GM10248 (cell line): ENCODE results near the gene TMEM259.
A peak's percentile ranks its signal among the peaks of the same experiment; 100 is the strongest.

Experiments
- CTCF ChIA-PET: fragments of 300-600 bp; sonication (Branson Sonifier 250); formaldehyde crosslinking; extraction: SDS; loops from one replicate; lab custom pipeline; 2021; ENCODE audit warnings: antibody characterized with exemption; lab: Yijun Ruan, JAX
- POLR2A ChIA-PET: fragments of 350-650 bp; sonication (Branson Sonifier 250); formaldehyde crosslinking; extraction: SDS; loops from one replicate; lab custom pipeline; 2020; ENCODE audit warnings: antibody characterized with exemption; lab: Yijun Ruan, JAX
- DNase-seq: peaks from one replicate; pipeline ENCODE4 v3.0.0; 2012; ENCODE audit errors: extremely low spot score
- TF ChIP-seq, protein P1 (sequence below): IDR thresholded peaks from 2 replicates; pipeline ENCODE4 v1.5.1; 2012; ENCODE audit warnings: mild to moderate bottlenecking, low read depth; ENCODE audit errors: extremely low read depth, missing control alignments, control extremely low read depth

Gene TMEM259

DNA sequence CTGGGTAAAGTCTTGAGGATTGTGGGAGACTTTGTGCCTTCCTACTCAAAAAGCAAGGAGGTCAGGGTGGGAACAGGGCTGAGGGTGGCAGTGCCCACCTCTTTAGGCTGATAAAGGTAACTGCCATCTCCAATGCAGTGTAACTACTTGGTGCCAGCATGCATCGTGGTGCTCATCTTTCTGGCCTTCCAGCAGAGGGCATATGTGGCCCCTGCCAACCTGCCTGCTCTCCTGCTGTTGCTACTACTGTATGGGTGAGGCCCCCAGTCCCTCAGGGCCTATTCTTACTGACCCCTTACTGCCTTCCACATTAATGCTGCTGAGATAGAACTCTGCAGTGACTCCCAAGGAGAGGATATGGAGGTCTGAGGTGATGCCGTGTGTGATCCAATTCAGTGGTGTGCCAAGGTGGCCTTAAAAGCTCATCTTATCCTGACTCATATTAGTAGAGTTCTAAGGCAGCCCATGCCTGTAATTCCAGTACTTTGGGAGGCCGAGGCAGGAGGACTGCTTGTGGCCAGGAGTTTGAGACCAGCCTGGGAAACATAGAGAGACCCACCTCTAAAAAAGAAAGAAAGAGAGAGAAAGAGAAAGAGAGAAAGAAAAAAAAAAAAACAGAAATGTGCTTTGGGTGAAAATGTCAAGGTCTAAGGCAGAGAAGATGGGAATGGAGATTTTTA, 36.4 kb upstream of the TMEM259 start:
- CTCF ChIA-PET: interaction anchor here (1.1 to 1.3 kb wide), 5 partner anchors 11 to 135 kb away, joined by 3 to 5 read pairs (median 3); partner anchors contain the start of gene RNU6-2
- POLR2A ChIA-PET: interaction anchor here (1.2 kb wide), 1 partner anchor 18 kb away, joined by 5 read pairs; no protein-coding TSS in a partner anchor
- DNase-seq: no peak
- TF ChIP-seq, protein P1, sequence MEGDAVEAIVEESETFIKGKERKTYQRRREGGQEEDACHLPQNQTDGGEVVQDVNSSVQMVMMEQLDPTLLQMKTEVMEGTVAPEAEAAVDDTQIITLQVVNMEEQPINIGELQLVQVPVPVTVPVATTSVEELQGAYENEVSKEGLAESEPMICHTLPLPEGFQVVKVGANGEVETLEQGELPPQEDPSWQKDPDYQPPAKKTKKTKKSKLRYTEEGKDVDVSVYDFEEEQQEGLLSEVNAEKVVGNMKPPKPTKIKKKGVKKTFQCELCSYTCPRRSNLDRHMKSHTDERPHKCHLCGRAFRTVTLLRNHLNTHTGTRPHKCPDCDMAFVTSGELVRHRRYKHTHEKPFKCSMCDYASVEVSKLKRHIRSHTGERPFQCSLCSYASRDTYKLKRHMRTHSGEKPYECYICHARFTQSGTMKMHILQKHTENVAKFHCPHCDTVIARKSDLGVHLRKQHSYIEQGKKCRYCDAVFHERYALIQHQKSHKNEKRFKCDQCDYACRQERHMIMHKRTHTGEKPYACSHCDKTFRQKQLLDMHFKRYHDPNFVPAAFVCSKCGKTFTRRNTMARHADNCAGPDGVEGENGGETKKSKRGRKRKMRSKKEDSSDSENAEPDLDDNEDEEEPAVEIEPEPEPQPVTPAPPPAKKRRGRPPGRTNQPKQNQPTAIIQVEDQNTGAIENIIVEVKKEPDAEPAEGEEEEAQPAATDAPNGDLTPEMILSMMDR: peak; percentile 50

DNA sequence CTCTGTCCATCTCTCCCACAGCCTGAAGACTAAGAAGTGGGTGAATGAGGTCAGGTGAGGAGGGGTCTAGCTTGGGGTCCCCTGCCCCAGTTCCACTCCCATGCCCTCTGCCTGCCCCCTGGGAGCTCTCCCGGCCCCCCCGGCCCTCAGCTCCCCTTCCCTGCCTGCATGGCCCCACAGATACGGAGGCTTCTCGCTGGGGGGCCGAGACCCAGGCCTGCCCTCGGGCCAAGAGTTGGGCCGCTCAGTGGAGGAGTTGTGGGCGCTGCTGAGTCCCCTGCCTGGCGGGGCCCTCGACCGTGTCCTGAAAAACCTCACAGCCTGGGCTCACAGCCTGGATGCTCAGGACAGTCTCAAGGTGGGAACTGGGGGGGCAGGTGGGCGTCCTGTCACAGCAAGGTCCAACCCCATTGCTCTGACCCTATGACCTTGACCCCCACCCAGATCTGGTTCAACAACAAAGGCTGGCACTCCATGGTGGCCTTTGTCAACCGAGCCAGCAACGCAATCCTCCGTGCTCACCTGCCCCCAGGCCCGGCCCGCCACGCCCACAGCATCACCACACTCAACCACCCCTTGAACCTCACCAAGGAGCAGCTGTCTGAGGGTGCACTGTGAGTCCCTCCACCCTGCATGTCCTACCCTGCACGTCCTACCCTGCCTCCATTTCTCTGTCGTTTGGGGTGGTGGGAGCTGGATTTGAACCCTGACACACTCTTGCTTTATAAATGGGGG, 35.1 kb upstream of the TMEM259 start:
- CTCF ChIA-PET: interaction anchor here (1.3 to 2.6 kb wide), 4 partner anchors 10 to 57 kb away, joined by 3 to 15 read pairs (median 4); partner anchors contain the start of genes ARHGAP45 and RNU6-2
- TF ChIP-seq, protein P1: no peak
- POLR2A ChIA-PET: interaction anchor here (0.7 to 1.0 kb wide), 2 partner anchors 158 to 213 kb away, joined by 3 to 5 read pairs; no protein-coding TSS in a partner anchor
- DNase-seq: no peak

DNA sequence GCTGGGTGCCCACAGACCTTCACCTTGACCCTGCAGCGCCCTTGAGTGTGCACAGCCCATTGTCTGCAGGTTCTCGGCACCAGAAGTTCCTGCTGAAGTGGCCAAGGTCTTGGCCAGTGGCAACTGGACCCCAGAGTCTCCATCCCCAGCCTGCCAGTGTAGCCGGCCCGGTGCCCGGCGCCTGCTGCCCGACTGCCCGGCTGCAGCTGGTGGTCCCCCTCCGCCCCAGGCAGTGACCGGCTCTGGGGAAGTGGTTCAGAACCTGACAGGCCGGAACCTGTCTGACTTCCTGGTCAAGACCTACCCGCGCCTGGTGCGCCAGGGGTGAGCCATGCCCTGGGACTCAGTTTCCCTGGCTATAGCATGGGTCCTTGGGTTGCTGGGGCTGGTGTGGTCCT, 34.1 kb upstream of the TMEM259 start:
- CTCF ChIA-PET: interaction anchor here (2.6 kb wide), 1 partner anchor 11 kb away, joined by 15 read pairs; the partner anchor contains the start of gene ARHGAP45
- TF ChIP-seq, protein P1: no peak
- POLR2A ChIA-PET: interaction anchor here (0.7 to 1.0 kb wide), 2 partner anchors 159 to 214 kb away, joined by 3 to 5 read pairs; no protein-coding TSS in a partner anchor
- no peak for DNase-seq

DNA sequence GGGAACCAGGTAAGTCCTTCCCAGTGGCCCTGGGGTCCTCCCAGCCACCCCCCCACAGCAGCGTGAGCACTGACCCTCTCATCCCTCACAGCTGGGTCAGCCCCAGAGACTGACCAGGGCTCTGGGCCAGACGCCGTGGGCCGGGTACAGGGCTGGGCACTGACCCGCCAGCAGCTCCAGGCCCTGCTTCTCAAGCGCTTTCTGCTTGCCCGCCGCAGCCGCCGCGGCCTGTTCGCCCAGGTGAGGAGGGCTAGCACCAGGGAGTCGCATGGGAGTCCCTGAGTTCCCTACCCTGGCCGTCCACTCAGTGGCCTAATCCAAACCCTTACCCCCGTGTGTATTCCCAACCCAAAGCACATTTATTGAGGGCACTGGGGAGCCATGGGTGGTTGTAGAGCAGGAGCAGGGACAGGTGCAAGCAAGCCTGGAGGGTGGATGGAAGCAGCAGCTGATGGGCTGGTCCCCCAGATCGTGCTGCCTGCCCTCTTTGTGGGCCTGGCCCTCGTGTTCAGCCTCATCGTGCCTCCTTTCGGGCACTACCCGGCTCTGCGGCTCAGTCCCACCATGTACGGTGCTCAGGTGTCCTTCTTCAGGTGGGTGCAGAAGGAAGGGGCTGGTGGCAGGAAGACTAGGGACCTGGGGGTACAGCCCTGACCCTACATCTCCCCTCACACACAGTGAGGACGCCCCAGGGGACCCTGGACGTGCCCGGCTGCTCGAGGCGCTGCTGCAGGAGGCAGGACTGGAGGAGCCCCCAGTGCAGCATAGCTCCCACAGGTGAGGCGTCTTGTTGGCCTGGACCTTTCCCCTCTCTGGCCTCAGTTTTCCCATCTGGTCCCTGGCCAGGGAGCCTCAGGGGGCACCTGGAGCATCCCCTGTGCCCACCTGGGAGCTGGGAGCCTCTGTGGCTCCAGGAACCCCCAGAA, 33.4 kb upstream of the TMEM259 start:
- ChIA-PET CTCF (interaction anchor here (2.6 kb wide), 1 partner anchor 12 kb away, joined by 15 read pairs; the partner anchor contains the start of gene ARHGAP45), POLR2A (interaction anchor here (1.0 kb wide), 1 partner anchor 214 kb away, joined by 3 read pairs; no protein-coding TSS in a partner anchor)
- DNase-seq: no peak
- TF ChIP-seq, protein P1: no peak

DNA sequence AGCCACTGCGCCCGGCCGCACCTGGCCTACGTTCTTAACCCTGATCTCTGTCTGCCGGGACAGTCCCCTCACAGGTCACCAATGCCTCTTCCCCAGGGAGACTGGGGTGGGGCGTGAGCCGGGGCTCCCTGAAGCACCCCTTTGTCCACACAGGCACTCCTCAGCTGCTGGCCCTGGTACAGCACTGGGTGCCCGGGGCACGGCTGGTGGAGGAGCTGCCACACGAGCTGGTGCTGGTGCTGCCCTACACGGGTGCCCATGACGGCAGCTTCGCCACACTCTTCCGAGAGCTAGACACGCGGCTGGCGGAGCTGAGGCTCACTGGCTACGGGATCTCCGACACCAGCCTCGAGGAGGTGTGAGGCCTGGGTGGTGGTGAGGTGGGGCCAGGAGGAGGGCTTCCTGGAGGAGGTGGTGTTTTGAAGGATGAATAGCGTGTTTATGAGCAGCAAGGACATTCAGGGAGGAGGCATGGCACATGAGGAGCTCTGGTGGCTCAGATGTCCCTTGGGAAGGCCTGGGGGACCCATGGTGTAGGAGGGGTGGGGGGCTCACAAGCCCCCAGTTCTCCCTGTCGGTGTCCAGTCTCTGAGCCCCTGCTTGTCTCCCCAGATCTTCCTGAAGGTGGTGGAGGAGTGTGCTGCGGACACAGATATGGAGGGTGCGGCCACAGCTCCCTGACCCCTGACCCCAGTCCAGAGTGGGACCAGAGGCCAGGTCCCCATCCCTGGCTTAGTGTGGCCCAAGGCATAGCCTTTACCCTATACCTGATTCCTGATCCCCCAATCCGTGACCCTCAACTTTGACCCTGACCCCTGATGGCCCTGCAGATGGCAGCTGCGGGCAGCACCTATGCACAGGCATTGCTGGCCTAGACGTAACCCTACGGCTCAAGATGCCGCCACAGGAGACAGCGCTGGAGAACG, 32.5 kb upstream of the TMEM259 start:
- ChIA-PET CTCF (no interaction called here), POLR2A (no interaction called here)

More for the DNA sequence above, 32.5 kb upstream of the TMEM259 start:
- TF ChIP-seq, protein P1: no peak
- no peak for DNase-seq
